HG03280 (cell line): ENCODE measurements around the gene TXNRD1.
"Not testable (repeated sequence)": the region's sequence is repeated elsewhere in the genome, so short reads cannot be mapped to it uniquely, and the experiment has no call there.

ENCODE experiments used
- ATAC-seq: cut with Tn5 transposase; IDR thresholded peaks from one replicate; pipeline ENCODE4 v1.9.1; 2021; ENCODE audit warnings: mild to moderate bottlenecking, moderate library complexity; ENCODE audit not compliant: unreplicated experiment

The TXNRD1 gene

DNA sequence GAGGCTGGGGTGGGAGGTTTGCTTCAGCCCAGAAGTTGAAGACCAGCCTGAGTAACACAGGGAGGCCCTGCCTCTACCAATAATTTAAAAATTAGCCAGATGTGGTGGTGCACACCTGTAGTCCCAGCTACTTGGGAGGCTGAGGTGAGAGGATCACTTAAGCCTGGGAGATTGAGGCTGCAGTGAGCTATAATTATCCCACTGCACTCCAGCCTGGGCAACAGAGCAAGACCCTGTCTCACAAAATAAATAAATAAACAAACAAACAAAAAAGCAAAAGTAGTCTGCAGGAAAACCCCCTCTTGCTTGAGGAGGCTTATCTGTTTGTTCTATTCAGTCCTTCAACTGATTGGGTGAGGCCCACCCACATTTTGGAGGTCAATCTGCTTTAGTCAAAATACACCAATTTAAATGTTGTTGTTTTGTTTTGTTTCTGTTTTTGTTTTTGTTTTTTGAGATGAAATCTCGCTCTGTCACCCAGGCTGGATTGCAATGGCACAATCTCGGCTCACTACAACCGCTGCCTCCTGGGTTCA is 24.9 kb upstream of the TXNRD1 start:
- ATAC-seq, result no peak

DNA sequence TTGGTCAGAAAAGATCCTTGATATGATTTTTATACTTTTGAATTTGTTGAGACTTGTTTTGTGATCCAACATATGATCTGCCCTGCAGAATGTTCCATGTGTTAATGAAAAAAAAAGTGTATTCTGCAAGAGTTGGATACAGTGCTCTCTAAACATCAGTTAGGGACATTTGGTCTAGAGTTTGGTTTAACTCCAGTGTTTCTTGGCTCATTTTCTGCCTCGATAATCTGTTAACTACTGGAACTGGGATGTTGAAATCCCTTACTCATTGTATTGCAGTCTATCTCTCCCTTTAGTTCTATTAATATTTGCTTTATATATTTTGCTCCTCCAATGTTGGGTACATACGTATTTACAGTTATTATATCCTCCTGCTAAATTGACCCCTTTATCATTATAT is 18.3 kb upstream of the TXNRD1 start:
- no peak for ATAC-seq

DNA sequence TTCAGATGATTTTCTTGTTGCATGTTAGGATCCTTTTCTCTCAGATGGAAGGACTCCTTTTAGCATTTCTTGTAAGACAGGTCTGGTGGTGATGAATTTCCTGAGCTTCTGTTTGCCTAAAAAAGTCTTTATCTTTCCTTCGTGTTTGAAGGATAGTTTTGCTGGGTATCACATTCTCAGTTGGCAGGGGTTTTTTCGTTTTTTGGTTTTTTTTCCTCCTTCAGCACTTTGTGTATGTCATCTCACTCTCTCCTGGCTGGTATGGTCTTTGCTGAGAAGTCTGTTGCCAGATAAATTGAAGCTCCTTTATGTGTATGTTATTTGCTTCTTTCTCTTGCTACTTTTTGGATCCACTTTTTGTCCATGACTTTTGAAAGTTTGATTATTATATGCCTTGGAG is 15.6 kb upstream of the TXNRD1 start:
- no peak for ATAC-seq

DNA sequence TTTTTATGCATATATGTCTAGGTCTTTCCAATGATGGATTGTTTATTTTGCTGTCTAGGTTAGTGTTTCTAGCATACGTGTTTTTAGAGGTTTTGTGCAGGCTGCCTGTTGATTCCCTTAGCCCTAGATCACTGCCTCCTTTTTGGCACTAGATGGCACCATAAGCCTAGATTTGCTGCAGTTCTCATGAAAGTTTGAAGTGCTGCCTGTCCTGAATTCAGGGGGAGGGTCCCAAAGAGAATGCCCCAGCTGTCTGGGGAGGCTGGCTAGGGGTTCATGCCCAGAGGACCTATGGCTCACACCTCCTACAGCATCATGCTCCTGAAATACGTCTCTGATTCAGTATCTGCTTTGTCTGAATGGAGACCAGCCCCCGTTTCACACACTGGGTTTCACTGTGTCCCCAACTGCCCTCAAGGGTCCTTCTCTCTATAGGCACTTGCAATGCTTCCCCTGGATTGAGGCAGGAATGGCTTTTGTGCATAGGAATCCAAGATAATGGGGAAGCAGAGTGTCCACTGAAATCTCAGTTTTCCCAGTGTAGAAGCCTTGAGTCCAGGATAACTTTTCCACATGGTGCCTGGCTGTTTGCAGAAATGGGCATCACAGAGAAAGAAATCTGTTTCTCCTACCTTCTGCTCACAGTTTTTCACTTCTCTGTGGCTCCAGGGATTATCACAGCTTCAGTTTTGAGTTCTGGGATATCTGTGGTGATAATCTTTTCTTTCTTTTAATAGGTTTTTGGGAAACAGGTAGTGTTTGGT is 14.2 kb upstream of the TXNRD1 start:
- no peak for ATAC-seq

DNA sequence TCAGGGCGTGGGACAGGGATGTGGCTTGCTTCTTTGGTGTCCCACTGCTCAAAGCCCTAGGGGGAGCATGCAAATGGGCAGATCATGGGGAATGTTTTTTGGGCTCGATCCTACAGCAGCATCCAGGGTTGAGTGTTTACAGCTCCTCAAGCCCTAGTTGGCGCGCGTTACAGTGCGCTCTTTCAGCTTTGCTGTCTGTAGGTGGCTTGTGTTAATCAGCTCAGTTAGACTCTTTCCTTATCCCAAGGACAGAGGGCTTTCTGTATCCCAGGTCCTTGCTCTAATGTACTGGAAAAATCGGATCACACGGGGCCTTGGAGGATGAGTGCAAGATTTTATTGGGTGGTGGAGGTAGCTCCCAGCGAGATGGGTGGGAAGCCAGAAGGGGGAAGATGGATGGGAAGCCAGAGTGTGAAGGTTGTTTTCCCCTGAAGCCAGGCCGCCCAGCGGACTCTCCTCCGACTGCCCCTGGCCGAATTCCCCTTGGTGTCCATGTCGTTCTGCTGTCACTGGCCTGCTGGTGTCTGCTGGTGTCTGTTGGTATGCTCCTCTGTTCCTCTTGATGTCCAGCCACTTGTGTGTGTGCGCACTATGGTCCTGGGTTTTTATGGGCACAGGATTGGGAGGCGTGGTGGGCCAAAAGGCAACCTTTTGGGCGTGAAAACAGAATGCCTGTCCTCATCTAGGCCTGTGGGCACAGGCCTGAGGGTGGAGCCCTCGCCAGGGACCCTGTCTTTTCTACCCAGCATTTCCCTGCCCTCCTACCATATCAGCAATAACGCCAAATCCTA is 10.7 kb upstream of the TXNRD1 start:
- no peak for ATAC-seq

DNA sequence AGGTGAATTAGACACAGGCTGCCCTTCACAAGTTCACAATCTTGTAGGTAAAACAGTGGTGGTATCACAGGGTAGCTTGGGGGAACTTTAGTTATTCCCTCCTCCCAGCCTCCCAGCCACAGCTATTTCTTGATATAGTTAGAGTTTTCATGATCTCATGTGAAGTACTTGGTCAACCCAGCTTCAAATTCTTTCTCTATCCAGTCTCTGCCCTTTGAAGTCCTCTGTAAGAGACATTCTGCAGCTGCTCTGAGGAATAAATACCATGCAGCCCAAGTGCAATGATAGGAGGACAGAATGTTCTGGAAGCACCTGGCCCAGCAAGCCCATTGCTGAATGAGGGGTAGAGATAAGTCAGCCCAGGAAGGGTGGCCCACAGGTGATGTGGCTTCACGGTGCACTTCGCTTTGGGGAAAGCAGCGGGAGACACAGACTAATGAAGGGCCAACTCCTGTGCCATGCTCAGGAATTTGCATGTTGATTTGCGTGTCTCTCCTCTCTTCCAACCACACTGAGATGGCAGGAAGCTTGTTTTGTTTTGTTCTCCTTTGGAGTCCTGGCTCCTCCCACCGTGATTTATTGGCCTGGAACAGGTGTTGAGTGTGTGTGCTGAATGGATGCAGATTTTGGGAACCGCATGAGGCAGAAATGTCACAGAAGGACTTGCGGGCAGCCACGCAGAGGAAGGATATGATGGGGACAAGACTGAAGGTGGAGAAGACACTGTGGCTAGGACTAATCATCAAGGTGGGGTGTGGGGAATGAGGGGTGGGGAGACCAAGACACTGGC is 8.0 kb upstream of the TXNRD1 start:
- no peak for ATAC-seq

DNA sequence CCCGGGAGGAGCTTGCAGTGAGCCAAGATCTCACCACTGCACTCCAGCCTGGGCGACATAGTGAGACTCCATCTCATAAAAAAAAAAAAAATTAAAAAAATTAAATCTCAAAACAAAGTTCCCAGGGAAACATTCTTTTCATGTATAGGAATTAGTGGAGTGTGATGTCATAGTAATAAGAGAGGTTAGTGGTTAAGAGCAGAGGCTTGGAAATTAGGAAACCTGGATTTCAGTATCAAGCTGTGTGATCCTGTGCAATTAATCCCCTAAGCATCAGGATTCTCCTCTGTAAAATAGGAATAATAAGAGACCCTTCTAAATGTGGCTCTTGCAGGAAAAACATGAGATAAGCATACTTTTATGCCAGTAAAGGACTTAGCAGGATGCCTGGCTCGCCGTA is 3.1 kb upstream of the TXNRD1 start:
- ATAC-seq, result no peak

DNA sequence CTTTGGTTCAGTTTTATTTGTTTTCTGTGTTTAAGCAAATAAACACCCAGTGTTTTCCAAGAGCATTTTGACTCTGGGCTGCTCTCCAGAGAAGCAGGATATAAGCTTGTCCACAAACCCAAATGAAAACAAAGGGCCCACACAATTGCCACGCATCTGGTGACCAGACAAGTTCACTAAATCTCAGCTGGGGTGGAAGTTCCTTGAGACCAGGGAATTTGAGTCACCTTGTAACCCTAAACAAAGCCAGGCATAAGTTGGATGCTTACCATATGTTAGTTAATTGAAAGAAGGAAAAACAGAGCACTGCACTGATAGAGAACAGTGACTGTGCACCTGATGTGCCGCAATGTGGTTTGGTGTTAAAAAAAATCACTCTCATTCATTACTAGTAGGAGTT is 1.6 kb upstream of the TXNRD1 start:
- ATAC-seq, result no peak

DNA sequence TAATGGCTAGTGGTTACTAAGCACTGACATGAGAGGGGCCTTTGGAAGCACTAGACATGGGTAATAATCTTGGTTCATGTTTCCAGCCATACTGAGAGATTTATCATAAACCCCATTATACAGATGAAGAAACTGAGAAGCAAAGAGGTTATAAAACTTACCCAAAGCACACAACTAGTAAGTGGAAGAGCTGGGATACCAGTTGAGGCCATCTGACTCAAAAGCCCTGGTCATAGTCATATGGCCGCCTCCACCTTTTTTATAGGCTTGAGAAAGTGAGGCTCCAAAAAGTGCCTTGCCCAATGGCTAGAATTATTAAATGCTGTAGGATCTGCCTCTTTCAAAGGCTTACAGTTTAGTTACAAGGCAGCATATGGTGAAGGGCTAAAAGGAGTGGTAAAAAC is 944 bp downstream of the TXNRD1 start:
- no peak for ATAC-seq

DNA sequence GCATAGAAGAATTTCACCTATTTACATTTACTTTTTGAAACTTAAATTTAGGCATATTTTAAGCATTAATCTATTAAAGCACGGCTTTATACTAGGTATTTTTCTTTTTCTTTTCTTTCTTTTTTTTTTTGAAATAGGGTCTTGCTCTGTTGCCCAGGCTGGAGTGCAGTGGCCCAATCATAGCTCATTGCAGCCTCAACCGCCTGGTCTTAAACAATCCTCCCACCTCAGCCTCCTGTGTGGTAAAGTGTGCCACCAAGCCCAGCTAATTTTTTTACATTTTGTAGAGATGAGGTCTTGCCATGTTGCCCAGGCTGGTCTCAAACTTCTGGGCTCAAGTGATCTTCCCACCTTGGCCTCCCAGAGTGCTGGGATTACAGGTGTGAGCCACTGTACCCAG is 2.9 kb downstream of the TXNRD1 start:
- not testable (repeated sequence) for ATAC-seq

DNA sequence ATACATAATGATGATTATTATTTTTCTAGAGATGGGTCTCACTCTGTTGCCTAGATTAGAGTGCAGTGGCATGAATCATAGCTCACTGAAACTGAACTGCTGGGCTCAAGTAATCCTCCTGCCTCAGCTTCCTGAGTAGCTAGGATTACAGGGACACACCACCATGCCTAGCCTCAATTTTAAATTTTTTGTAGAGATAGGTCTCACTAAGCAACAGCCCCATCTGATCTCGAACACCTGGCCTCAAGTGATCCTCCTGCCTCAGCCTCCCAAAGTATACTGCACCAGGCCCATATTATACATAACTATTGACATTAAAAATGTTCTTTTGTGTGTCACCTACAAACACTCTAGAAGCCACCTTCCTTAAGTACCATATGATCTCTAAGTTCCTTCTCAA is 3.4 kb downstream of the TXNRD1 start:
- ATAC-seq, result no peak

DNA sequence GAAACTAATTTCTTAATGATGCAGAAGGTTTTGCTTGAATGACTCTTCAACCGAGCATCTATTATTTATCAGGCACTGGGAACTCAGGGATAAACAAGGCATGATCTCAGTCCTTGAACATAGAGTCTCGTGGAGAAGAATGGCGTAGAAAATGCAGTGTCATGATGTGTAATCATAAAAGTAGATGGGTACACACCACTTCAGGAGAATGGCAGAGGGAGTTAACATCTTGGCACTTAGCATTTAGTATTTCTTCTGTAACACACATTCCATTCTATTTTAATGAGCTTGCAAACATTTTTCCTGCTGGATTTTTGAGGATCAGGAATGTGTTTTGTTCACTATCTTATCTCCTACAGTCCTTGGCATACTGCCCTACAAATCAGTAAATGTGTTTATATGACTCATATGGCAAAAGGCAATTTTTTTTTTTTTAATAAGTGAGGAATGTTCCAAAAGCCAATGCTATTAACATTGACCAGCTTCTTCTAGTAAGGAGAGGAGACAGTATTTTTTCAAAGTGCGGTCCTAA is 3.8 kb downstream of the TXNRD1 start:
- no peak for ATAC-seq

DNA sequence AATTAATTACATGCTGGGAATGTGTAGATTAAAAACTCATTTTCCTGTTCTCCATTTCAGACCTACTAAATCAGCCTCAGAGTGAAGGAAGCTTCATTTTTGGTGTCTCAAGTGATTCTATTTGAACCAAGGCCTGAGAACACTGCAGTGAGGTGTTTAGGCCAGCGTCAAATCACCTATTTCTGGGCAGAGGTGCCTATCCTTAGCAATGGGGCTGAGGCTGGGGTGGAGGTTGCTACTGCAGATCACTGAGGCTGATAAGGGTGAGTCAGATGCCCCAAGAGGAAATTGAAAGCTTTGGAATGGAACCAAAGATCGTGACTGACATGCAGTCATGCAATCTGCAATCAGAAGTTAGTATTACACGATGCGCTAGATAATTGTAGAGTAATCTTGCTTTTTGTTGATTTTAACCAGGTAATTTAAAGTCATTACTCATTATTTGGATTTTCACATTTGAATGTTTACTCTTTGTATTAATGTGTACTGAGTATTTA is 4.4 kb downstream of the TXNRD1 start:
- no peak for ATAC-seq

DNA sequence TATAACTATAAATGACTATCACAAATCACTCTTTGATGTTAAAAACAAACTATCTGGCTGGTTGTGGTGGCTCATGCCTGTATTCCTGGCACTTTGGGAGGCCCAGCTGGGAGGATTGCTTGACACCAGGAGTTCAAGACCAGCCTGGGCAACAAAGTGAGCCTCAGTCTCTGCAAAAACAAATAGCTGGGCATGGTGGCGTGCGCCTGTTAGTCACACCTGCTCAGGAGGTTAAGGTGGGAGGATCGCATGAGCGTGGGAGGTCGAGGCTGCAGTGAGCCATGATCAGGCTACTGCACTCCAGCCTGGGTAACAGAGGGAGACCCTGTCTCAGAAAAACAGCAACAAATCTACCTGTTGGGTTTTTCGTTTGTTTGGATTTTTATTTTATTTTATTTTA is 5.4 kb downstream of the TXNRD1 start:
- no peak for ATAC-seq

DNA sequence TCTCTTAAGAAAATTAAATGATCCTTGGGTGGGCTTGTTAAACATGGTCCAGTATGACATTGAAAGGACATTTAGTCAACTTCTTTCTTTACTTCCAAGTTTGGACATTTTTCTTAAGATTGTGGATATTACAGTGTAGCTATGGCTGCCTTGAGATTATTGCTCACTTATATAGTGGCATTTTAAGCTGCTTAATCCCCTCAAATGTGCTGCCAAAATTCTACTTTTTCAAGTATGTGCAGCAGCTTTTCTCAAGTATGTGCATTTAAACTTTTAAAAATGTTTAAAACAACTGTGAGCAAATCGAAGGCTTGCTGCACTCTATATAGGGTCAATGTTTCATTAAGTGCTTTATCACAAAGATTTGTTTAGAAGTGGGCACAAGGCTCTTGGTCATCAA is 7.4 kb downstream of the TXNRD1 start:
- ATAC-seq, result no peak

DNA sequence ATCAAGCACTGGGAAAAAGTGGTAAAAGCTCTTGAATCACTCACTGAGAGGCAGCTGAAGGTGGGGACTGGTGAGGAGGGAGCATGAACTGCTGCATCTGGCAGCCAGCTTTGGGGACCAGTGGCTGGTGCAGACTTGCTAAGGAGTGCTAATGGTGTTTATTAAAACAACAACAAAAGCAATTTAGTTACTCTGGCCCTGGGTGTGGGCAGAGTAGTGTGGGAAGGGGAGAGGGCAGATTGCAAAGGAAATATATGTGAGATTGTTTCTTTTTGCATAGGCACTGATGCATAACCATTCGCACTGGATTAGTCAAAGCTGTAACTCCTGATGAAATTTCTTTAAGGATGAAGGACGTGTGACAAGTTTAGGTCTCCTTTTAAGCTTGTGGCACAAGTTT is 8.1 kb downstream of the TXNRD1 start:
- ATAC-seq, result no peak

DNA sequence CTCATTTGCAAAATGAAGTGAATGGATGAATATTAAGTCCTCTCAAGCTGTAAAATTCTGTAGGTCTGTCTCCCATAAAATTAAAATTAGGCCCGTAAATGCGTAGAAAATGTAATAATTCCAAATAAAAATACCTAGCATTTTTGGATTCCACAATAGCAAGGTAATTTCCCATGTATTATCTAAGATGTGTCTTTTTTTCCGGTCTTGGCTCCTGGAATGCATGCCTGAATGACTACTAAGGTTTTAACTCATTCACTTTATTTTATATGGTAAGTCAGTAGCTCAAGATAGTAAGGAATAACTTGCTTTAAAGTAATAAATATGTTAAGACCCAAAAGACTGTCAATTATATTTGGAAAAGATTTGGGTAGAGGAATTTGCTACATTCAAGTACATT is 11.1 kb downstream of the TXNRD1 start:
- no peak for ATAC-seq

DNA sequence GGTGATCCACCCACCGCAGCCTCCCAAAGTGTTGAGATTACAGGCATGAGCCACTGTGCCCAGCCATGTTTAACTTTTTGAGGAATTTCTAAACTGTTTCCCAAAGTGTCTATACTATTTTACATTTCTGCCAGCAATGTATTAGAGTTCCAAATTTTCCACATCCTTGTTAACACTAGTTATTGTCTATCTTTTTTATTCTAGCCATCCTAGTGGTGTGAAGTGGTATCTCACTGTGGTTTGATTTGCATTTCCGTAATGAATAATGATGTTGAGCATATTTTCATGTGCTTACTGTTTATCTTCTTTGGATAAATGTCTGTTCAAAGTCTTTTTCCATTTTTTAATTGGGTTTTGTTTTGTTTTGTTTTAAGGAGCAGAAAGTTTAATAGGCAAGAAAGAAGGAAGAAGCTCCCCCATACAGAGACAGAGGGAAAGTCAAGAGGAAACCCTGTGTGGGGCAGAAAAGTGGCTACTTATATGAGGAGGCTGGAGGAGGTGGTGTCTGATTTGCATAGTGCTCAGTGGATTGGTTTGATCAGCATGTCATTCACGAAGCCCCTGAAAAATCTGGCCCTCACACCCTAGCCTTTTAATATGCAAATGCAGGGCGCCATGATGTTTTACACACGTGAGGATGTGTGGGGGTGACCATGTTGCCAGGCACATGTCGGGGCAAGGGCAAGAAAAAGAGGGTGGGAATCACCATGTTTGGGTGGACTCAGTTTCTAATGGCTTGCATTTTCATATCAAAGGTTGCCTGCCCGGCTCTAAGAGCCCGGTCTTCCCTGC is 14.9 kb downstream of the TXNRD1 start:
- no peak for ATAC-seq

DNA sequence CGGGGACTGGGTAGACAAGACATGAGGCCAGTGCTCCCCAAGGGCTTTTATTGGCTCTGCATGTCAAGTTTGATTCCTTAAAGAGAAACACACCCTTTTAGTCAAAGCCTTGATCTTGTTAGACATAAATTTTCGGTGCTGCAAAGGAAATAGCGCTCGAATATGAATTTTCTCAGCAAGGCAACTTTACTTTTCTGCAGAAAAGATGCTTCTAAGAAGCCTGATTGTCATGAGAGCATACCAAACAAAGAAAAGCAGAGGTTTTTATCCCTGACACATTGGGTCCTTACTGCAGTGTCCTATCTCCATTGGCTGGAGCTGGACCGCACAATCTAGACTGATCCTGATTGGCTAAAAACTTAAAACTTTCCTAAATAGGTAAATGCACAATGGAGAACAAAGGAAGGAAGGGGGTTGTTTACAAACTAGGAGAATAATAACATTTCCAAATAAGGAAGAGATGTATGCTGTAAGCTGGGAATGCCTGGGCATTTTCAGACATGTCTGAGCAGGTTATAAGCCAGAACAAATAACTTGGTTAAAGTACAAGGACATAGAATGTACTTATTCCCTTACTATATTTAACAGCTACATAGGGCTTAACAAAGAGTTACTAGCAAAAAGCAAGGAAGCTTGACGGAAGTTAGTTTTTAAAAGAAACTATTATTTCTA is 17.2 kb downstream of the TXNRD1 start:
- no peak for ATAC-seq
